HG02938 (cell line): ENCODE results near the gene TMEM256.

Source experiments
- ATAC-seq: cut with Tn5 transposase; IDR thresholded peaks from one replicate; pipeline ENCODE4 v1.9.1; 2021; ENCODE audit warnings: mild to moderate bottlenecking, moderate library complexity; ENCODE audit not compliant: unreplicated experiment

TMEM256 gene

GRCh38 chr17:7354262-7354843 lies 49.5 kb downstream of the TMEM256 start:
- ATAC-seq, result no peak
